HG02970 (cell line): ENCODE data around the gene NCKAP5.

ENCODE experiments used
- ATAC-seq: cut with Tn5 transposase; IDR thresholded peaks from one replicate; pipeline ENCODE4 v1.9.1; 2021; ENCODE audit warnings: mild to moderate bottlenecking, moderate library complexity, moderate number of reproducible peaks; ENCODE audit not compliant: unreplicated experiment, low FRiP score

NCKAP5 gene

GRCh38 chr2:132936791-132937190 lies 631.5 kb downstream of the NCKAP5 start:
- no peak for ATAC-seq

- ATAC-seq: no peak
Measured at GRCh38 chr2:132936261-132936660, 632.0 kb downstream of the NCKAP5 start.

- no peak for ATAC-seq
Measured at GRCh38 chr2:132929786-132930185, 638.5 kb downstream of the NCKAP5 start.

GRCh38 chr2:132923787-132924186 lies 644.5 kb downstream of the NCKAP5 start:
- no peak for ATAC-seq

GRCh38 chr2:132915812-132916549 lies 652.3 kb downstream of the NCKAP5 start:
- no peak for ATAC-seq

- ATAC-seq: no peak
Measured at GRCh38 chr2:132911726-132912724, 656.2 kb downstream of the NCKAP5 start.

GRCh38 chr2:132910432-132910831 lies 657.8 kb downstream of the NCKAP5 start:
- ATAC-seq: no peak

- no peak for ATAC-seq
Measured at GRCh38 chr2:132909427-132909826, 658.8 kb downstream of the NCKAP5 start.

- no peak for ATAC-seq
Measured at GRCh38 chr2:132904142-132904842, 664.0 kb downstream of the NCKAP5 start.

GRCh38 chr2:132902626-132903025 lies 665.6 kb downstream of the NCKAP5 start:
- no peak for ATAC-seq

- ATAC-seq: no peak
Measured at GRCh38 chr2:132901661-132902060, 666.6 kb downstream of the NCKAP5 start.

- ATAC-seq: no peak
Measured at GRCh38 chr2:132897111-132897510, 671.2 kb downstream of the NCKAP5 start.

- no peak for ATAC-seq
Measured at GRCh38 chr2:132896073-132896472, 672.2 kb downstream of the NCKAP5 start.

GRCh38 chr2:132891498-132891897 lies 676.8 kb downstream of the NCKAP5 start:
- ATAC-seq: no peak

GRCh38 chr2:132886574-132886973 lies 681.7 kb downstream of the NCKAP5 start:
- ATAC-seq: no peak

- no peak for ATAC-seq
Measured at GRCh38 chr2:132884705-132885104, 683.6 kb downstream of the NCKAP5 start.

GRCh38 chr2:132884292-132884691 lies 684.0 kb downstream of the NCKAP5 start:
- ATAC-seq: no peak

- no peak for ATAC-seq
Measured at GRCh38 chr2:132883430-132883829, 684.8 kb downstream of the NCKAP5 start.

- ATAC-seq: no peak
Measured at GRCh38 chr2:132881546-132881945, 686.7 kb downstream of the NCKAP5 start.

GRCh38 chr2:132877923-132878322 lies 690.3 kb downstream of the NCKAP5 start:
- no peak for ATAC-seq
